Measurements from ENCODE around the gene COX19.

Gene COX19

GRCh38 chr7:974820-975681 is at the start of gene COX19:
Gene COX19 (minus strand): TSS chr7:975549. CDS start chr7:975509, 40 bp downstream.
- peak; percentile 78 for DNase-seq (ENCODE audit: low read depth)

GRCh38 chr7:1024331-1024841 is 49.0 kb upstream of the COX19 start:
- DNase-seq (ENCODE audit: low read depth): no peak

- no peak for DNase-seq (ENCODE audit: low read depth)
Observed at GRCh38 chr7:1022801-1023465, 47.6 kb upstream of the COX19 start.

- DNase-seq (ENCODE audit: low read depth): no peak
Observed at GRCh38 chr7:1022356-1022755, 47.0 kb upstream of the COX19 start.

- no peak for DNase-seq (ENCODE audit: low read depth)
Observed at GRCh38 chr7:1021931-1022330, 46.6 kb upstream of the COX19 start.

GRCh38 chr7:1021366-1021765 is 46.0 kb upstream of the COX19 start:
- DNase-seq (ENCODE audit: low read depth): no peak

GRCh38 chr7:1020849-1021251 is 45.5 kb upstream of the COX19 start:
- DNase-seq (ENCODE audit: low read depth): no peak

GRCh38 chr7:1019789-1020610 is 44.7 kb upstream of the COX19 start:
- no peak for DNase-seq (ENCODE audit: low read depth)

- no peak for DNase-seq (ENCODE audit: low read depth)
Observed at GRCh38 chr7:1019255-1019785, 44.0 kb upstream of the COX19 start.

- no peak for DNase-seq (ENCODE audit: low read depth)
Observed at GRCh38 chr7:1018334-1018695, 43.0 kb upstream of the COX19 start.

- no peak for DNase-seq (ENCODE audit: low read depth)
Observed at GRCh38 chr7:1017586-1018333, 42.4 kb upstream of the COX19 start.

- DNase-seq (ENCODE audit: low read depth): no peak
Observed at GRCh38 chr7:1016577-1017531, 41.5 kb upstream of the COX19 start.

- DNase-seq (ENCODE audit: low read depth): no peak
Observed at GRCh38 chr7:1015196-1016121, 40.1 kb upstream of the COX19 start.

GRCh38 chr7:1014681-1015080 is 39.3 kb upstream of the COX19 start:
- DNase-seq (ENCODE audit: low read depth): no peak

- no peak for DNase-seq (ENCODE audit: low read depth)
Observed at GRCh38 chr7:1013581-1013980, 38.2 kb upstream of the COX19 start.

- no peak for DNase-seq (ENCODE audit: low read depth)
Observed at GRCh38 chr7:1012716-1013095, 37.4 kb upstream of the COX19 start.

GRCh38 chr7:1012004-1012715 is 36.8 kb upstream of the COX19 start:
- DNase-seq (ENCODE audit: low read depth): no peak

- no peak for DNase-seq (ENCODE audit: low read depth)
Observed at GRCh38 chr7:1011297-1012003, 36.1 kb upstream of the COX19 start.
